ENCODE results near the gene GNAQ. TPM values are rescaled to one million over a fixed set of nuclear protein-coding genes. Genes with fewer than 3 reads are reported as not detected.

Gene GNAQ
- total RNA-seq, 2 experiments from 2014 or later = 17.6 to 24.2 TPM

GRCh38 chr9:77975036-77975435 is 56.6 kb downstream of the GNAQ start:
- ATAC-seq (no peak), DNase-seq (no peak)
- H3K4me1 Mint-ChIP-seq = peaks cover 30% of the 10 kb centered on the region
- no peaks in the 10 kb centered on the region for H3K9me3 Mint-ChIP-seq (ENCODE audit: low read depth)
- no peak overlapping the region for H3K27ac Mint-ChIP-seq
- CTCF ChIA-PET = interaction anchor here (1.7 to 4.6 kb wide), 3 partner anchors 61 to 518 kb away, joined by 5 to 28 read pairs (median 8); no protein-coding TSS in a partner anchor
- no peaks in the 10 kb centered on the region for H3K27me3 Mint-ChIP-seq
- peaks cover 2% of the 10 kb centered on the region for H3K36me3 Mint-ChIP-seq
- no peak overlapping the region for H3K4me3 Mint-ChIP-seq

- CTCF ChIA-PET = interaction anchor here (0.7 to 4.6 kb wide), 3 partner anchors 62 to 236 kb away, joined by 3 to 28 read pairs (median 8); no protein-coding TSS in a partner anchor
- ATAC-seq (no peak), DNase-seq (no peak)
- peaks cover 24% of the 10 kb centered on the region for H3K4me1 Mint-ChIP-seq
- peaks cover 2% of the 10 kb centered on the region for H3K36me3 Mint-ChIP-seq
- no peak overlapping the region for H3K4me3 Mint-ChIP-seq
- H3K27me3 Mint-ChIP-seq = no peaks in the 10 kb centered on the region
- H3K9me3 Mint-ChIP-seq (ENCODE audit: low read depth) = no peaks in the 10 kb centered on the region
- no peak overlapping the region for H3K27ac Mint-ChIP-seq
Measured at GRCh38 chr9:77974434-77974833, 57.2 kb downstream of the GNAQ start.

- Mint-ChIP-seq H3K9me3 (ENCODE audit: low read depth) (no peaks in the 10 kb centered on the region), H3K27me3 (no peaks in the 10 kb centered on the region), H3K4me1 (no peaks in the 10 kb centered on the region), H3K27ac (no peak overlapping the region), H3K4me3 (no peak overlapping the region), H3K36me3 (peaks cover 2% of the 10 kb centered on the region)
- CTCF ChIA-PET = no interaction called here
- no peak for DNase-seq
- no peak for ATAC-seq
Measured at GRCh38 chr9:77969083-77969482, 62.5 kb downstream of the GNAQ start.

GRCh38 chr9:77968506-77968905 is 63.1 kb downstream of the GNAQ start:
- no peak for DNase-seq
- no peaks in the 10 kb centered on the region for H3K27me3 Mint-ChIP-seq
- no peaks in the 10 kb centered on the region for H3K9me3 Mint-ChIP-seq (ENCODE audit: low read depth)
- CTCF ChIA-PET = no interaction called here
- ATAC-seq = no peak
- H3K4me3 Mint-ChIP-seq = no peak overlapping the region
- H3K36me3 Mint-ChIP-seq = peaks cover 2% of the 10 kb centered on the region
- H3K27ac Mint-ChIP-seq = no peak overlapping the region
- no peaks in the 10 kb centered on the region for H3K4me1 Mint-ChIP-seq

- CTCF ChIA-PET = no interaction called here
- H3K9me3 Mint-ChIP-seq (ENCODE audit: low read depth) = no peaks in the 10 kb centered on the region
- no peak for DNase-seq
- peaks cover 4% of the 10 kb centered on the region for H3K36me3 Mint-ChIP-seq
- H3K27me3 Mint-ChIP-seq = no peaks in the 10 kb centered on the region
- no peak overlapping the region for H3K27ac Mint-ChIP-seq
- no peak overlapping the region for H3K4me3 Mint-ChIP-seq
- no peak for ATAC-seq
- H3K4me1 Mint-ChIP-seq = peaks cover 4% of the 10 kb centered on the region
Measured at GRCh38 chr9:77966718-77967117, 64.9 kb downstream of the GNAQ start.

GRCh38 chr9:77965445-77966123 is 66.0 kb downstream of the GNAQ start:
- H3K4me1 Mint-ChIP-seq = peaks cover 7% of the 10 kb centered on the region
- H3K4me3 Mint-ChIP-seq = no peak overlapping the region

GRCh38 chr9:77964258-77964657 is 67.4 kb downstream of the GNAQ start:
- Mint-ChIP-seq H3K27me3 (peaks cover 2% of the 10 kb centered on the region), H3K4me3 (no peak overlapping the region), H3K9me3 (ENCODE audit: low read depth) (no peaks in the 10 kb centered on the region), H3K27ac (no peak overlapping the region), H3K36me3 (peaks cover 4% of the 10 kb centered on the region), H3K4me1 (peaks cover 7% of the 10 kb centered on the region)
- no peak for ATAC-seq
- no peak for DNase-seq
- CTCF ChIA-PET = interaction anchor here (0.6 kb wide), 1 partner anchor 533 kb away, joined by 3 read pairs; no protein-coding TSS in a partner anchor

More at GRCh38 chr9:77965445-77966123, 66.0 kb downstream of the GNAQ start:
- Mint-ChIP-seq H3K27ac (no peak overlapping the region), H3K27me3 (no peaks in the 10 kb centered on the region), H3K9me3 (ENCODE audit: low read depth) (no peaks in the 10 kb centered on the region), H3K36me3 (peaks cover 4% of the 10 kb centered on the region)
- DNase-seq (no peak), ATAC-seq (no peak)
- CTCF ChIA-PET = no interaction called here

GRCh38 chr9:77961541-77961940 is 70.1 kb downstream of the GNAQ start:
- peaks cover 19% of the 10 kb centered on the region for H3K4me1 Mint-ChIP-seq
- no peak overlapping the region for H3K4me3 Mint-ChIP-seq
- H3K27me3 Mint-ChIP-seq = peaks cover 2% of the 10 kb centered on the region
- CTCF ChIA-PET = interaction anchor here (1.0 kb wide), 1 partner anchor 11 kb away, joined by 4 read pairs; no protein-coding TSS in a partner anchor
- DNase-seq = no peak
- no peak for ATAC-seq
- H3K9me3 Mint-ChIP-seq (ENCODE audit: low read depth) = no peaks in the 10 kb centered on the region
- H3K27ac Mint-ChIP-seq = no peak overlapping the region
- H3K36me3 Mint-ChIP-seq = peaks cover 4% of the 10 kb centered on the region

GRCh38 chr9:77960356-77961153 is 71.1 kb downstream of the GNAQ start:
- DNase-seq (no peak), ATAC-seq (no peak)
- Mint-ChIP-seq H3K9me3 (ENCODE audit: low read depth) (no peaks in the 10 kb centered on the region), H3K4me1 (peaks cover 19% of the 10 kb centered on the region), H3K4me3 (no peak overlapping the region), H3K36me3 (peaks cover 4% of the 10 kb centered on the region), H3K27ac (no peak overlapping the region), H3K27me3 (peaks cover 2% of the 10 kb centered on the region)
- CTCF ChIA-PET = no interaction called here

- Mint-ChIP-seq H3K27me3 (peaks cover 2% of the 10 kb centered on the region), H3K9me3 (ENCODE audit: low read depth) (no peaks in the 10 kb centered on the region), H3K4me1 (peaks cover 19% of the 10 kb centered on the region), H3K36me3 (peaks cover 4% of the 10 kb centered on the region), H3K27ac (no peak overlapping the region), H3K4me3 (no peak overlapping the region)
- ATAC-seq (no peak), DNase-seq (no peak)
- CTCF ChIA-PET = no interaction called here
Measured at GRCh38 chr9:77959803-77960202, 71.8 kb downstream of the GNAQ start.

- peaks cover 1% of the 10 kb centered on the region for H3K36me3 Mint-ChIP-seq
- no peak overlapping the region for H3K4me3 Mint-ChIP-seq
- DNase-seq (no peak), ATAC-seq (no peak)
- no peak overlapping the region for H3K27ac Mint-ChIP-seq
- peaks cover 2% of the 10 kb centered on the region for H3K27me3 Mint-ChIP-seq
- CTCF ChIA-PET = no interaction called here
- peaks cover 18% of the 10 kb centered on the region for H3K4me1 Mint-ChIP-seq
- no peaks in the 10 kb centered on the region for H3K9me3 Mint-ChIP-seq (ENCODE audit: low read depth)
Measured at GRCh38 chr9:77957652-77958051, 74.0 kb downstream of the GNAQ start.

GRCh38 chr9:77956555-77956954 is 75.1 kb downstream of the GNAQ start:
- no peak overlapping the region for H3K27ac Mint-ChIP-seq
- no peaks in the 10 kb centered on the region for H3K36me3 Mint-ChIP-seq
- DNase-seq (no peak), ATAC-seq (no peak)
- peaks cover 2% of the 10 kb centered on the region for H3K27me3 Mint-ChIP-seq
- H3K4me3 Mint-ChIP-seq = no peak overlapping the region
- no peaks in the 10 kb centered on the region for H3K9me3 Mint-ChIP-seq (ENCODE audit: low read depth)
- peaks cover 15% of the 10 kb centered on the region for H3K4me1 Mint-ChIP-seq
- CTCF ChIA-PET = no interaction called here

GRCh38 chr9:77954666-77955015 is 77.0 kb downstream of the GNAQ start:
- CTCF ChIA-PET = no interaction called here
- Mint-ChIP-seq H3K4me3 (no peak overlapping the region), H3K4me1 (peaks cover 12% of the 10 kb centered on the region)

More at GRCh38 chr9:77954666-77955015, 77.0 kb downstream of the GNAQ start:
- Mint-ChIP-seq H3K27ac (no peak overlapping the region), H3K36me3 (no peaks in the 10 kb centered on the region), H3K9me3 (ENCODE audit: low read depth) (no peaks in the 10 kb centered on the region), H3K27me3 (no peaks in the 10 kb centered on the region)
- ATAC-seq = no peak
- no peak for DNase-seq
